Measurements from ENCODE around the gene SGPP1. TPM values are rescaled to one million over a fixed set of nuclear protein-coding genes. Genes with fewer than 3 reads are reported as not detected.

The SGPP1 gene
- total and polyA plus RNA-seq, 2 of the 8 experiments (the other 6 are each of a cell fraction or from before 2014, with no cell fraction given), result 5.7 to 8.1 TPM

DNA sequence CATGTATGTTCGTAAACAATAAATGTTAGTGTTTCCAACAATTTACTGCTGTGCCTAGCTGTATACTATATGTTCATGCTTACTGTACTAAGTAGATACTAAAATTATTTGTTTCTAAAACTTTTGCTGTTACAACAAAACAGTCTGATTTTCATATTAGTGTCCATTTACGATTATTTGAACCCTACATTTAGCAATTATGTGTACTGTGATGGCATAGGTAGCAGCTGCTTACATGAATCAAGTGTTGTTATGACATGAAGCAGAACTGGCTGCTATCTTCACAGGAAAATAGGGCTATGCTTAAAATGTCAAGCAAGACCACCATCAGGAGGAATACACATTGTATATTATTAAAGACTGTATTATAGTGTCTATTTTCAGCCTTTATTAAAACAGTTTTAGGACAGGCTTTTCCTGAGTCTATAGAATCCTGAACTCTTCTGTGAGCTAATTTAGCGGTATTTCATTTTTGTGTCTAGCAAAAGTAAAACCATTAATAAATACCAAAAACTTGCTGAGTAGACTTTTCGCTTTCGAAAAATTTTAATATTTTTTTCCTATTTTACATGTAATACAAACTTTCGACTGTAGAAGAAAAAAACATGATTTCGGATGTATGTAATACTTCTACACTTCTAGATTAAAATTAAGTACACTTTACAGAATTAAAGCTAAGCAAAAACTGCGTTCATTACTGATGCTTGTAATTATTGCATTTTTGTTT lies 85.0 kb downstream of the SGPP1 start:
- no peaks in the 10 kb centered on the region for H3K9me3 ChIP-seq (ENCODE audit: insufficient read depth in 2 of 2, low read depth in 1 of 2, low read length in 1 of 2)
- no peak overlapping the region for H3K4ac ChIP-seq (replicated peaks; ENCODE audit: insufficient read length, low read depth, low read length)
- H3K79me1 ChIP-seq (ENCODE audit: low read depth, low read length), result 0 out of 2 replicates have a peak, but pooled peaks cover 2% of the 10 kb centered on the region
- 70% methylated on average over 8 of the region's 8 CpGs; no CpG with 5 or more reads in 1 of the 2 experiments for WGBS, 2 experiments (ENCODE audit: extremely low coverage in 1 of 2, insufficient coverage in 1 of 2, insufficient read length in 1 of 2, insufficient replicate concordance in 2 of 2, low coverage in 1 of 2, low lambda C conversion rate in 2 of 2, missing lambda C conversion rate in 1 of 2)
- no peaks in the 10 kb centered on the region; a peak in 2 of 7 replicates for H3K4me1 ChIP-seq (replicated peaks in 1 of 4; ENCODE audit: control insufficient read depth in 3 of 4, insufficient read depth in 4 of 4, low read length in 3 of 4)
- H3K4me2 ChIP-seq (ENCODE audit: insufficient read depth in 1 of 2, low read depth in 2 of 2, low read length in 2 of 2), result peak overlapping the region; percentile 25 to 71
- no peaks in the 10 kb centered on the region for H3K27me3 ChIP-seq (replicated peaks in 1 of 4; ENCODE audit: control insufficient read depth in 3 of 4, extremely low read depth in 1 of 4, insufficient read depth in 3 of 4, low read length in 3 of 4)
- H2AFZ ChIP-seq (ENCODE audit: low read length), result peak overlapping the region; percentile 14; the same call in 1 of the 2 replicates
- H3K9ac ChIP-seq (replicated peaks in 1 of 4; ENCODE audit: extremely low read depth in 1 of 4, low read depth in 3 of 4, low read length in 3 of 4), result peak overlapping the region in 1 of 4 experiments; percentile 41; a peak in 2 of 7 replicates
- no peak overlapping the region for H3K27ac ChIP-seq (ENCODE audit: low read depth, low read length)
- no peak overlapping the region for H2BK5ac ChIP-seq (ENCODE audit: low read depth, low read length)
- no peak overlapping the region for H2BK15ac ChIP-seq (ENCODE audit: low read length)
- H4K5ac ChIP-seq (ENCODE audit: insufficient read length, low read depth, low read length), result peak overlapping the region; percentile 52
- H3K79me2 ChIP-seq (ENCODE audit: control insufficient read depth in 1 of 2, insufficient read depth in 2 of 2, low read length in 2 of 2), result peaks cover 11 to 26% of the 10 kb centered on the region in 2 experiments
- ChIA-PET POLR2A (ENCODE audit: partially characterized antibody) (interaction anchor here (0.8 to 2.4 kb wide), 13 partner anchors 8 to 247 kb away, joined by 3 to 17 read pairs (median 4); partner anchors contain the start of gene PPP2R5E), CTCF (ENCODE audit: partially characterized antibody) (interaction anchor here (0.8 to 1.7 kb wide), 9 partner anchors 8 to 255 kb away, joined by 3 to 9 read pairs (median 4); no protein-coding TSS in a partner anchor)
- no peaks in the 10 kb centered on the region for H4K20me1 ChIP-seq (replicated peaks in 1 of 2; ENCODE audit: control insufficient read depth in 1 of 2, insufficient read depth in 2 of 2, low read length in 2 of 2)
- no peak overlapping the region for H4K8ac ChIP-seq (ENCODE audit: extremely low read depth, insufficient read depth, low read length)
- H3K18ac ChIP-seq (ENCODE audit: extremely low read depth, low read length), result no peak overlapping the region
- H2AK5ac ChIP-seq (ENCODE audit: low read depth, low read length), result no peak overlapping the region
- FAIRE-seq (no peak), DNase-seq (ENCODE audit: low read depth in 1 of 2, low spot score in 2 of 2) (no peak)
- no peak overlapping the region for H3K23ac ChIP-seq (ENCODE audit: insufficient read length)
- H3K36me3 ChIP-seq (ENCODE audit: control insufficient read depth in 2 of 4, insufficient read depth in 4 of 4, low read length in 3 of 4), result peaks cover 0 to 3% (median 0%) of the 10 kb centered on the region in 4 experiments; a peak in 1 of 8 replicates
- H4K91ac ChIP-seq (replicated peaks; ENCODE audit: insufficient read length, low read length), result no peak overlapping the region
- no peak overlapping the region for H3K56ac ChIP-seq (replicated peaks; ENCODE audit: insufficient read length, low read depth, low read length)
- no peak overlapping the region for H2BK20ac ChIP-seq (ENCODE audit: low read length)
- no peak overlapping the region for H2BK120ac ChIP-seq (replicated peaks; ENCODE audit: low read depth, low read length)
- H3K4me3 ChIP-seq (ENCODE audit: extremely low read depth in 1 of 4, insufficient read depth in 2 of 4, low read depth in 3 of 4, low read length in 4 of 4), result peak overlapping the region; percentile 64 to 92 (median 83)
- H3K23me2 ChIP-seq (ENCODE audit: low read depth, low read length), result no peaks in the 10 kb centered on the region; the same call in 1 of the 2 replicates
- H3K14ac ChIP-seq (ENCODE audit: insufficient read length), result no peak overlapping the region
- H2BK12ac ChIP-seq (ENCODE audit: low read depth, low read length), result no peak overlapping the region
- TF ChIP-seq POLR2AphosphoS5 (IDR thresholded peaks at IDR 0.05; ENCODE audit: low read depth, low read length) (no peak), RXRA (IDR thresholded peaks at IDR 0.05; ENCODE audit: insufficient read depth, low read depth, low read length) (no peak), RFX5 (IDR thresholded peaks at IDR 0.05; ENCODE audit: borderline replicate concordance, low read depth, low read length) (no peak), CBX8 (IDR thresholded peaks at IDR 0.05; ENCODE audit: borderline replicate concordance, low read depth, low read length) (no peak), CHD1 (IDR thresholded peaks at IDR 0.05; ENCODE audit: low read depth, low read length) (no peak), SIN3A (conservative IDR thresholded peaks at IDR 0.05 in 1 of 2, IDR thresholded peaks at IDR 0.05 in 1 of 2; ENCODE audit: low read depth in 1 of 2, low read length in 2 of 2) (no peak), SP2 (IDR thresholded peaks at IDR 0.05; ENCODE audit: low read length) (no peak), TAF1 (IDR thresholded peaks at IDR 0.05; ENCODE audit: low read depth, low read length) (no peak), KDM1A (IDR thresholded peaks at IDR 0.05; ENCODE audit: borderline replicate concordance, low read length) (no peak), SP4 (IDR thresholded peaks at IDR 0.05; ENCODE audit: low read length) (no peak)
- TF ChIP-seq, protein P1, sequence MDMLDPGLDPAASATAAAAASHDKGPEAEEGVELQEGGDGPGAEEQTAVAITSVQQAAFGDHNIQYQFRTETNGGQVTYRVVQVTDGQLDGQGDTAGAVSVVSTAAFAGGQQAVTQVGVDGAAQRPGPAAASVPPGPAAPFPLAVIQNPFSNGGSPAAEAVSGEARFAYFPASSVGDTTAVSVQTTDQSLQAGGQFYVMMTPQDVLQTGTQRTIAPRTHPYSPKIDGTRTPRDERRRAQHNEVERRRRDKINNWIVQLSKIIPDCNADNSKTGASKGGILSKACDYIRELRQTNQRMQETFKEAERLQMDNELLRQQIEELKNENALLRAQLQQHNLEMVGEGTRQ (IDR thresholded peaks at IDR 0.05; ENCODE audit: low read length), result no peak
